ENCODE data around the gene ACAP2.

DNA sequence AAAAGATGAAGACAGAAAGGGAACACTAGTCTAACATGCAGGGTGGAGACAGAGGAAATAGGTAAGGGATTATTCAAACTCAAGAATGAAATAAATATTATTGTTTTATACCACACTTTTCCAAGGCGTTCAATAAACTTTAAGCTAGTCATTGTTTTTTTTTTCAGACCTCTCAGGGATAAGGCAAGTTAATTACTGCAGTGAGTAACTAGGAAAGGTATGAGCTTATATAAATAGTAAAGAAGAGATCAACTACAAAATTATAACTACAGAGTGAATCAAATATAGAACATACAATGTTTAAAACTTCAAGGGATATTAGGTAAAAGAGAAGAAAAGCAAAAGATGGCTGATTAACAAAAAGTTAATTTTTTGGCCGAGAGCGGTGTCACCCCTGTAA, 140.4 kb downstream of the ACAP2 start:
- TF ChIP-seq YY1 (IDR thresholded peaks at IDR 0.05) (no peak), CTCF (IDR thresholded peaks at IDR 0.05; ENCODE audit: low read depth, low read length, missing input control) (no peak), SP1 (IDR thresholded peaks at IDR 0.05) (no peak), REST (IDR thresholded peaks at IDR 0.05) (no peak), HNF4G (IDR thresholded peaks at IDR 0.05) (no peak), NR2F2 (IDR thresholded peaks at IDR 0.05) (no peak), EGR1 (IDR thresholded peaks at IDR 0.05; ENCODE audit: low read depth in 2 of 2) (no peak), ATF3 (IDR thresholded peaks at IDR 0.05) (no peak)

Data from liver (tissue), 3 donors.